GM08714 (cell line): ENCODE data around the gene LST1.

Source experiments
- H3K4me3 ChIP-seq: fragments of 200-500 bp; sonication (Bioruptor generic); 2 replicates; pipeline ENCODE4 v1.5.1; 2014; ENCODE audit warnings: mild to moderate bottlenecking, low read length, inconsistent platforms
- ZNF274 ChIP-seq: IDR thresholded peaks from 2 replicates; pipeline ENCODE4 v1.6.1; 2012; ENCODE audit warnings: mild to moderate bottlenecking, low read depth, low read length

Gene LST1

DNA sequence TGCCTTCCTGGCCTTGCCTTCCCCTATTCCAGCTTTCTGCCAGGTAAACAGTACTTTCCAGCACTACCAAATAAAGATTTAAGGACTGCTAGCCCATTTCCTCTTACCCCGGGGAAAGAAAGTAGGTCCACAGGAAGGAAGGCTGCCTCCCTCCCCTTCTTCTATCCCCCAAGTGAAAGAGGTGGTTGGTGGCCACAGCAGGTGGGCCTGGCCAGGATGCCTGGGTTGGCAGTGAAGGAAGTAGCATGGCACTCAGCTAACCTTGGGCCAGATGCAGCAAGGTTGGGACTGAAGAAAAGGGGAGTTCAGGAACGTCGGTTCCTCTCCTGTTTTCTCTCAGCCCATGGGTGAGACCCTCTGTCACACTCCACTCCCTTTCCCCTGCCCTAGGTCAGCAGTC is 29.8 kb upstream of the LST1 start:
- H3K4me3 ChIP-seq: no peak overlapping the region
- TF ChIP-seq ZNF274: no peak

- TF ChIP-seq ZNF274: no peak
- H3K4me3 ChIP-seq: no peak overlapping the region; the same call in 1 of the 2 replicates
These were observed 28.4 kb upstream of the LST1 start for GRCh38 chr6:31557443-31558317.

GRCh38 chr6:31558318-31558625 is 27.8 kb upstream of the LST1 start:
- peak overlapping the region; percentile 9; the same call in 1 of the 2 replicates for H3K4me3 ChIP-seq
- TF ChIP-seq ZNF274: no peak

DNA sequence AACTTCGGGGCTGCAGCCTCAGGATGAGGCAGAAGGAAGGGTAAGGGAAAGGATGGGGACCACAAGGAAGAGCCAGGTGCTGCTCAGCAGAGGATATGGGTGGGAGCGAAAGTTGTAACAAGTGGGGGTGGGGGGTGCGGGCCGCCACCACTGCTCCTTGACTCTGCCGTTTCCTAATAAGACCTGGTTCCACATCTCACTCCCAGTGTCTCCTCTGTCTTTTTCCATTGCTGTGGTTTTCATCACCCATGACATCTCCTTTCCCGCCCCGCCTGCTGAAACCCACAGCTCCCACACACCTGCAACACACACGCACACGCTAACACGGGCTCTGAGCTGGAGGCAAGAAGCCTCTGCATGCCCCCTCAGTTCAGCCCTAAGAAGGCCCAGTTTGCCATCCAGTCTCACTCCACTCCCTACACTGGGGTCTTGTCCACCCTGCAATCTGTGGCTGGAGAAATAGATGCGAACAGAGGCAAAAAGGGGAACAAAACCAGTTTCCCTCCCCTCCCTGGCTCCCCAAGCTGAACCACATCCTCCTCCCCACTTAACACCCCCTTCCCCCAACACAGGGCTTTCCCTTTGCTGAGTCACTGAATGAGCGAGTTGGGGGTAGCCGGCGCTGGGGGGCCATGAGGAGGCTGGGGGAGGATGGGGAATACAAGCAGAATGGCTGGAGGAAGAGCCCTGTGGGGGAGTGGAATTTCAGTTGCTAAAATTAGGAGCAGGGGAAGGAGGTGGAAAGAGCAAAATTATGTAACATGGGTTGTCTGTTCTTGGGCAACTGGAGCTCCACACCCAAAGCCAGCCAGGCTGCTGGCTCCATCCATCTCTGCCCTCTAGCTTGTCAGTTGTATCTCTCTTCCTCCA is 27.2 kb upstream of the LST1 start:
- TF ChIP-seq ZNF274: no peak
- peak overlapping the region; percentile 21; the same call in 1 of the 2 replicates for H3K4me3 ChIP-seq

GRCh38 chr6:31559606-31559957 is 26.5 kb upstream of the LST1 start:
- TF ChIP-seq ZNF274: no peak
- peak overlapping the region; percentile 21; the same call in 1 of the 2 replicates for H3K4me3 ChIP-seq

DNA sequence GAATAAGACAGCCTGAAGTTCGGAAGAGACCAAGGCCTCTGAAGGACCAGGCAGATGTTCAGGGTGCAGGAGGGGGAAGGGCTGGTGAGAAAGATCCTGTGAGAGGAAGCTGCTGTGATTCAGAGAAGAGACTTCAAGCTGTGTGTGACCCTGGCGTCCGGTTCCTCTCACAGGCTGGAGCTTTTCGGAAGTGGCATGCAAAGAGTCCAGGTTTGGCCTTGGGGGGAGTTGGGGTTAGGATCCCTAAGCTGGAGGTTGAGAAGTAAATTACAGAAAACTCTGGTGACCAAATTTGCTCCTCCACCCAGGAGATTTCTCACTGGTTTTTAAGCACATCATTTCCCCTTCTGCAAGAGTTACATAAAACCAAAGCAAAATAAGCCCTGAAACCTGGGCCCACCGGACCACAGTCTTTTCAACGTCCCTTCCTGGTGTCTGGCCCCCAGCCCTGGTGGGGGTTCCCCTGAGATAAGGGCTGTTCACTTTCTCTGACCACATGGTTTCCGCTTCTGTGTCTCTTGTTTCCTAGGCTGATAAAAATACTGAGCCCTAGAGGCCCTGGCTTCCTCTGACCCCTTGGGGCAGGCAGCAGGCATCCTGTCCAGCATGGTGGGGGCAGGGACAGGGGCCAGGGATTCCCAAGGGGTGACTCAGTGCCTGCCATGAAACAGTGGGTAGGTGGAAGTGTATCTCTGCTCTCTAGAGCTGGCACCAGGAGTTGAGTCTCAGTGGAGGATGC is 25.9 kb upstream of the LST1 start:
- no peak for TF ChIP-seq ZNF274
- H3K4me3 ChIP-seq: peak overlapping the region; percentile 21; the same call in 1 of the 2 replicates

DNA sequence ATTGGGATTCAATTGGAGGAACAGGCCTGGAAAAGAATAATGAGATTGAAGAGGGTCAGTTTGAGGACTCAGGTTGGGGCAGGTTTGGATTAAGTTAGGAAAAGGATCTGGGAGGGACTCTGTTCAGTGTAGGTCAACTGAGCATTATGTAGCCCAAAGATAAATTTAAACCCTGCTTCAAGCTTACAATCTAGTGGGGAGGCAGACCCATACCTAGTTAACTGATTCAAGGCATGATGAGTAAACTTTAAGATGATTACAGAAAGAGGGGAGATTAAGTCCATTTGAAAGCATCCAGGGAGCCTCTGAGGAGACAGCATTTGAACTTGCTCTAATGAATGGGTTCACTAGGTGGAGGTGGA is 25.4 kb upstream of the LST1 start:
- TF ChIP-seq ZNF274: no peak
- no peak overlapping the region; the same call in 1 of the 2 replicates for H3K4me3 ChIP-seq

DNA sequence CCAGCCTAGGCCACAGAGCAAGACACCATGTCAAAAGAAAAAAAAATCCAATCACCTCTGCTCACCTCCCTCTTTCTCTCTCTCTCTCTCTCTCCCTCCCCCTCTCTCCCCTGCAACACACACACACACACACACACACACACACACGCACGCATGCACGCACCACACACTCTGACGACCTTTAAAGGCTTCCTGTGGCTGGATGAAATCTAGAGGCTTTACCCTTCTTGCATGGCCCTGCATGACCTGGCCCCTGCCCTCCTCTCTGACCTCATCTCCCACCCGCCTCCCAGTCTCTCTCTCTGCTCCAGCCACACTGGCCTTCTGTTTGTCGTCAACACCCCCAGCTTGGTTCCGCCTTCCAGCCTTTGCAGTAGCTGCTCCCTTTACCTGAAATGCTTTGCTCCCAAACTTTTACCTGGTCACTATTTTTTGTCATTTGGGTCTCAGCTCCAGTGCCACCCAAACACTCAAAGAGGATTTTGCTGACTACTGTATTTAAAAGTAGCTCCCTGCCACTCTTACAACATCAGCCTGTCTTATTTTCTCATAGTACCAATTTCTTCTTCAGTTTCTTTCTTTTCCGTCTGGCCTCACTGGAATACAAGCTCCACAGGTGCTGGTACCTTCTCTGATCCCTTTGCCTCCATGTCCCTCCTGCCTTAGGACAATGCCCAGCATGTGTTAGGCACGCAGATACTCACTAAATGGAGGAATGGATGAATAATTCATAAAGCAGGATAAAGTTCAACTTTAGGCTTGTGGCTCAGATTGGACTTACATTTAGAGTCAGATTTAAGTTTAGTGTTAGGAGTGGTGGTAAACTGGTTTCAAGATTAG is 18.3 kb upstream of the LST1 start:
- TF ChIP-seq ZNF274: no peak
- peak overlapping the region; percentile 11; the same call in 1 of the 2 replicates for H3K4me3 ChIP-seq

- no peak for TF ChIP-seq ZNF274
- H3K4me3 ChIP-seq: no peak overlapping the region
These were observed 17.5 kb upstream of the LST1 start for GRCh38 chr6:31568537-31568961.

DNA sequence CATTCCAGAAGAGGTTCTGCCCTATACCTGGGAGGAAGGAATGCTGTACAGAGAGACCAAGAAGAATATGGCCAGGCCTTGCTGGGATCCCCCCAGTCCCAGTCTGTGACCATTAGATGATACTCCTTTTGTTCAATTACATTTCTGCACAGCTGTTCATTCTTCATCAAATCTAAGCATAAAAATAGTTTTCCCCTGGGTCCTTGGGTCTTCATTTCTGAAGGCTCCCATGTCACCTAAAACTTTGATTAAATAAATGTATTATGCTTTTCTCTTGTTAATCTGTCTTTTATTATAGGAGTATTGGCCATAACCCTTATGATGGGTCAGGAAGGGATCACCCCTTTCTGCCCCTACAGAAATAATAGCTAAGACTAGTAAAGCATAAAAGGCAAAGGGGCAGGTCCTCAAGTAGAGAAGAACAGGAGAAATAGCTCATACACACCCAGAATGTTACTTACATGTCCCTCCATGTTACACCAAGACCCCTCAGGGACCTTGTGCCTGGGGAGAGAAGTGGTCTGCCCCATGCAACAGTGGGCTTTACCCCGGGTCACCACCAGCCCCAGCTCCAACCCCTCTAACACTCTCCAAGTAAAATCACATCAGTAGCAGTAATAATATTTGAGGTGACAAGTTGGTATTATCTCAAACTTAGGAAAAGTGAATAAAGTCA is 16.1 kb upstream of the LST1 start:
- H3K4me3 ChIP-seq: no peak overlapping the region
- TF ChIP-seq ZNF274: no peak

DNA sequence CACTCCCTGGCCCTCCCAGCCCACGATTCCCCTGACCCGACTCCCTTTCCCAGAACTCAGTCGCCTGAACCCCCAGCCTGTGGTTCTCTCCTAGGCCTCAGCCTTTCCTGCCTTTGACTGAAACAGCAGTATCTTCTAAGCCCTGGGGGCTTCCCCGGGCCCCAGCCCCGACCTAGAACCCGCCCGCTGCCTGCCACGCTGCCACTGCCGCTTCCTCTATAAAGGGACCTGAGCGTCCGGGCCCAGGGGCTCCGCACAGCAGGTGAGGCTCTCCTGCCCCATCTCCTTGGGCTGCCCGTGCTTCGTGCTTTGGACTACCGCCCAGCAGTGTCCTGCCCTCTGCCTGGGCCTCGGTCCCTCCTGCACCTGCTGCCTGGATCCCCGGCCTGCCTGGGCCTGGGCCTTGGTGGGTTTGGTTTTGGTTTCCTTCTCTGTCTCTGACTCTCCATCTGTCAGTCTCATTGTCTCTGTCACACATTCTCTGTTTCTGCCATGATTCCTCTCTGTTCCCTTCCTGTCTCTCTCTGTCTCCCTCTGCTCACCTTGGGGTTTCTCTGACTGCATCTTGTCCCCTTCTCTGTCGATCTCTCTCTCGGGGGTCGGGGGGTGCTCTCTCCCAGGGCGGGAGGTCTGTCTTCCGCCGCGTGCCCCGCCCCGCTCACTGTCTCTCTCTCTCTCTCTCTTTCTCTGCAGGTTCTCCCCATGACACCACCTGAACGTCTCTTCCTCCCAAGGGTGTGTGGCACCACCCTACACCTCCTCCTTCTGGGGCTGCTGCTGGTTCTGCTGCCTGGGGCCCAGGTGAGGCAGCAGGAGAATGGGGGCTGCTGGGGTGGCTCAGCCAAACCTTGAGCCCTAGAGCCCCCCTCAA is 13.8 kb upstream of the LST1 start, which contains the start of gene LTA:
Gene LTA (plus strand): TSS at position 249 of the 871 bp plus-strand sequence. CDS start 454 bp downstream, at position 703.
- peak within 1 kb of the TSS; percentile 53; the same call in 1 of the 2 replicates for H3K4me3 ChIP-seq

More for the DNA sequence above, 13.8 kb upstream of the LST1 start, which contains the start of gene LTA:
- no peak for TF ChIP-seq ZNF274
